ENCODE data around the gene MITF.

DNA sequence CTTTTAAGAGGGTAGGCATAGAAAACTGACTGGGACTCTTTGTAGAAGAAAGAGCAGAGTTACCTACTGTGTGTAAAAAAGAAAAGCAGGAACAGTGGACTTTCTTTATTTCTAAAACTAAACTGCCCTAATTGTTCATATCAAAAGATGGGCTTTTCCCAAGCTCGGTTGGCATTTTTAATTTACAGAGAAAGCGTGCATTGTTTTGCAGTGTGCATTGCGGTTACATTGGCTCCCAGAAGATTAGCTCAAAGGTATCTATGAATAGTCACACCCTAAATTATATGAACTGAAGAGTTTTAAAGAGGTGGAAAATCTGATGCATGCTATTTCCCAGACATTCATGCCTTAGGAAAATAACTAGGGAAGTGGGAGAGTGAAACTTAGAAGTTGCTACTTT, 36.5 kb downstream of the MITF start:
- TF ChIP-seq CTCF (IDR thresholded peaks at IDR 0.05; ENCODE audit: low read depth, low read length) (no peak), POLR2A (IDR thresholded peaks at IDR 0.05; ENCODE audit: extremely low read depth, insufficient read length) (no peak), MYC (IDR thresholded peaks at IDR 0.05; ENCODE audit: low read depth, low read length) (no peak)
